HG02938 (cell line): Measurements from ENCODE around the gene RASD1.
"Not testable (repeated sequence)": the region's sequence is repeated elsewhere in the genome, so short reads cannot be mapped to it uniquely, and the experiment has no call there.

Experiments
- ATAC-seq: cut with Tn5 transposase; IDR thresholded peaks from one replicate; pipeline ENCODE4 v1.9.1; 2021; ENCODE audit warnings: mild to moderate bottlenecking, moderate library complexity; ENCODE audit not compliant: unreplicated experiment

RASD1 gene

GRCh38 chr17:17472333-17472920 lies 23.8 kb downstream of the RASD1 start:
- ATAC-seq, result no peak

- no peak for ATAC-seq
Measured at GRCh38 chr17:17469996-17470395, 26.2 kb downstream of the RASD1 start.

- ATAC-seq, result no peak
Measured at GRCh38 chr17:17469358-17469757, 26.8 kb downstream of the RASD1 start.

- no peak for ATAC-seq
Measured at GRCh38 chr17:17468217-17469010, 27.8 kb downstream of the RASD1 start.

GRCh38 chr17:17467720-17468119 lies 28.5 kb downstream of the RASD1 start:
- ATAC-seq, result no peak

- no peak for ATAC-seq
Measured at GRCh38 chr17:17467016-17467415, 29.2 kb downstream of the RASD1 start.

GRCh38 chr17:17466511-17466910 lies 29.7 kb downstream of the RASD1 start:
- ATAC-seq, result no peak

- not testable (repeated sequence) for ATAC-seq
Measured at GRCh38 chr17:17465878-17466277, 30.3 kb downstream of the RASD1 start.

- no peak for ATAC-seq
Measured at GRCh38 chr17:17463821-17464220, 32.4 kb downstream of the RASD1 start.

GRCh38 chr17:17462048-17462824 lies 34.0 kb downstream of the RASD1 start:
- no peak for ATAC-seq

GRCh38 chr17:17460038-17460437 lies 36.2 kb downstream of the RASD1 start:
- ATAC-seq, result no peak

- no peak for ATAC-seq
Measured at GRCh38 chr17:17457680-17458079, 38.5 kb downstream of the RASD1 start.

- ATAC-seq, result no peak
Measured at GRCh38 chr17:17456251-17456650, 39.9 kb downstream of the RASD1 start.

GRCh38 chr17:17455173-17455572 lies 41.0 kb downstream of the RASD1 start:
- no peak for ATAC-seq

- ATAC-seq, result not testable (repeated sequence)
Measured at GRCh38 chr17:17454700-17455099, 41.5 kb downstream of the RASD1 start.

GRCh38 chr17:17454276-17454675 lies 41.9 kb downstream of the RASD1 start:
- no peak for ATAC-seq

- no peak for ATAC-seq
Measured at GRCh38 chr17:17453088-17453487, 43.1 kb downstream of the RASD1 start.

GRCh38 chr17:17448723-17449122 lies 47.5 kb downstream of the RASD1 start:
- ATAC-seq, result no peak

GRCh38 chr17:17448076-17448475 lies 48.1 kb downstream of the RASD1 start:
- ATAC-seq, result no peak

- no peak for ATAC-seq
Measured at GRCh38 chr17:17447264-17447663, 48.9 kb downstream of the RASD1 start.

- ATAC-seq, result no peak
Measured at GRCh38 chr17:17446666-17447155, 49.5 kb downstream of the RASD1 start.
